Endometrial microvascular endothelial cells (primary cell): ENCODE measurements around the gene PIGU. TPM values are rescaled to one million over a fixed set of nuclear protein-coding genes. Genes with fewer than 3 reads are reported as not detected.
"Not testable (repeated sequence)": the region's sequence is repeated elsewhere in the genome, so short reads cannot be mapped to it uniquely, and the experiment has no call there.

ENCODE experiments used
- in situ Hi-C: cut with HindIII; loops from 2 replicates; pipeline ENCODE4 v1.10.0; 2017; ENCODE audit warnings: low sequenced_read_pairs, low pct_unique_long_range_greater_than_20kb; ENCODE audit errors: inconsistent ontology term
- total RNA-seq: library from RNA; depleted of rRNA; stranded (reverse); fragments of >200 nt; gene quantifications from one replicate; pipeline ENCODE4 v1.2.3, GENCODE V29; 2015; ENCODE audit errors: inconsistent ontology term

PIGU gene
- total RNA-seq, 1 donor from 2014 or later: 22.5 TPM

- in situ Hi-C loops: no loop called here
These were observed 148.0 kb downstream of the PIGU start for GRCh38 chr20:34528921-34529297.

GRCh38 chr20:34527016-34527415, 149.9 kb downstream of the PIGU start:
- in situ Hi-C loops: no loop called here

GRCh38 chr20:34526466-34526865, 150.4 kb downstream of the PIGU start:
- in situ Hi-C loops: no loop called here

GRCh38 chr20:34525709-34526416, 151.0 kb downstream of the PIGU start:
- in situ Hi-C loops: no loop called here

GRCh38 chr20:34525342-34525708, 151.6 kb downstream of the PIGU start:
- in situ Hi-C loops: no loop called here

GRCh38 chr20:34524426-34524825, 152.5 kb downstream of the PIGU start:
- in situ Hi-C loops: no loop called here

- in situ Hi-C loops: no loop called here
These were observed 153.7 kb downstream of the PIGU start for GRCh38 chr20:34522969-34523871.

- in situ Hi-C loops: not testable (repeated sequence)
These were observed 157.1 kb downstream of the PIGU start for GRCh38 chr20:34519841-34520240.

GRCh38 chr20:34518863-34519262, 158.0 kb downstream of the PIGU start:
- in situ Hi-C loops: not testable (repeated sequence)

- in situ Hi-C loops: no loop called here
These were observed 159.8 kb downstream of the PIGU start for GRCh38 chr20:34517114-34517505.

GRCh38 chr20:34516247-34517113, 160.4 kb downstream of the PIGU start, which contains the start of gene DYNLRB1:
Gene DYNLRB1 (plus strand): TSS chr20:34516422. CDS start chr20:34516459, 37 bp downstream.
- in situ Hi-C loops: no loop called here

- in situ Hi-C loops: no loop called here
These were observed 161.2 kb downstream of the PIGU start for GRCh38 chr20:34515484-34516246.

GRCh38 chr20:34514897-34515483, 161.9 kb downstream of the PIGU start:
- in situ Hi-C loops: no loop called here

- in situ Hi-C loops: not testable (repeated sequence)
These were observed 162.9 kb downstream of the PIGU start for GRCh38 chr20:34514034-34514433.

- in situ Hi-C loops: no loop called here
These were observed 163.9 kb downstream of the PIGU start for GRCh38 chr20:34512955-34513419.

GRCh38 chr20:34512266-34512954, 164.5 kb downstream of the PIGU start:
- in situ Hi-C loops: no loop called here

GRCh38 chr20:34511891-34512265, 165.0 kb downstream of the PIGU start:
- in situ Hi-C loops: no loop called here

- in situ Hi-C loops: no loop called here
These were observed 166.3 kb downstream of the PIGU start for GRCh38 chr20:34510575-34510974.
